ENCODE data around the gene ATG7.

Gene ATG7, protein sequence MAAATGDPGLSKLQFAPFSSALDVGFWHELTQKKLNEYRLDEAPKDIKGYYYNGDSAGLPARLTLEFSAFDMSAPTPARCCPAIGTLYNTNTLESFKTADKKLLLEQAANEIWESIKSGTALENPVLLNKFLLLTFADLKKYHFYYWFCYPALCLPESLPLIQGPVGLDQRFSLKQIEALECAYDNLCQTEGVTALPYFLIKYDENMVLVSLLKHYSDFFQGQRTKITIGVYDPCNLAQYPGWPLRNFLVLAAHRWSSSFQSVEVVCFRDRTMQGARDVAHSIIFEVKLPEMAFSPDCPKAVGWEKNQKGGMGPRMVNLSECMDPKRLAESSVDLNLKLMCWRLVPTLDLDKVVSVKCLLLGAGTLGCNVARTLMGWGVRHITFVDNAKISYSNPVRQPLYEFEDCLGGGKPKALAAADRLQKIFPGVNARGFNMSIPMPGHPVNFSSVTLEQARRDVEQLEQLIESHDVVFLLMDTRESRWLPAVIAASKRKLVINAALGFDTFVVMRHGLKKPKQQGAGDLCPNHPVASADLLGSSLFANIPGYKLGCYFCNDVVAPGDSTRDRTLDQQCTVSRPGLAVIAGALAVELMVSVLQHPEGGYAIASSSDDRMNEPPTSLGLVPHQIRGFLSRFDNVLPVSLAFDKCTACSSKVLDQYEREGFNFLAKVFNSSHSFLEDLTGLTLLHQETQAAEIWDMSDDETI

DNA sequence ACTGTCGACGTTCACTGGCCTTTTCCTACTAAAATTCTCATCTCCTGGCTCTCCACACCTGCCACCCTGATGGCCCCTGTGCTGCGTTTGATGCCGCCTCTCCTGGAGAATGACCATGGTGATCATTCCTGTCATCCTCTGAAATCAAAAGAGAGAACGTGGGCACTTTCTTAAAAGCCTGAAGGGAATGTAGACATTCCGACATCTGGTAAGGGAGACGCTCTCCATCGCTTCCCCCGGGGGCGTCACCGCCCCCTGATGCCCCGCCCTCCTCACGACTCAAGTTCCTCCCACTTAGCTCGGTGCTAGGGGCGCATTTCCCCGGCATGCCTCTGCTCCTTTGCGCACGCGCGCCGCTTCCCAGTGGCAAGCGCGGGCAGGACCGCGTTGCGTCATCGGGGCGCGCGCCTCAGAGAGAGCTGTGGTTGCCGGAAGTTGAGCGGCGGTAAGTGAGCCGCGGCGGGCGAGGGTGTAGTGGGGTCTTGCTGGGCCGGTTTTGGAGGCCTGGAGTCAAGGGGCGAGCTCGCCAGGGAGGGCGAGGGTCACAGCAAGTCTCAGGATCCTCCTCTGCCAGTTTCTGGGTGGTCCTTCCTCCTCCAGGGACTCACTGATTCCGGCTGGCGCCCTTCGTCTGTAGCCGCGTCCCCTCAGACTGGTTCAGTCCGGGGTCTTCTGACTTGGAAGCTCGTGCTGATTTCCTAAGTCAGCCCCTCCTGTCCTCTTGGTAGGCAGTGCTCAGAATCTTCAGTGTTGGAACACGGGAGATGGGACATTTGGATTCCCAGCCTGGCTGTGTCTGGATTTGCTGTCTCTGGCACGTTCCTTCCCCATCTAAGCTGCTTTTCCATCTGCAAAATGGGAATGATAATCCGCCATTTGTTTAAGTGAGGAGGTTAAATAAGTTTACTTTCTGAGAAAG is at the start of gene ATG7:
Gene ATG7, plus strand, starts transcription at position 412 of the 919 bp plus-strand sequence. CDS start 26,299 bp downstream, outside the sequence.
- peak; percentile 95 for DNase-seq (ENCODE audit: low spot score)

GRCh38 chr3:11224010-11224409 is 48.2 kb upstream of the ATG7 start:
- DNase-seq (ENCODE audit: low spot score): no peak

DNA sequence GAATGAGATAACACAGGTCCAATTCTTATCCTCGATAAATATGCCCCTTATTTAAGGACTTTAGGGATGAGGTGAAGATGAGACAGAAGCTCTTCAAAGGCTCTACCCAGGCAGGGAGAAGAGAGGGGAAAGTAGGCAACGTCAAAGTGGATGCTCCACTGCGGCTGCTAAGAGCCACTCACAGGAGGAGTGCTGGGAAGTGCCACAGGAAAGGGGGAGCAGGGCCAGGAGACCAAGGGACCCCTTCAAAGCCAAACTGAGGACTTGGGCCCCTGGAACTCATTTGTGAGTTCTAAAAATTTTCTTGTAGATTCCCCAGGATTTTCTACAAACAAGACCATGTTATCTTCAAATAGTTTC is 47.3 kb upstream of the ATG7 start:
- DNase-seq (ENCODE audit: low spot score): no peak

- DNase-seq (ENCODE audit: low spot score): no peak
These were observed 46.2 kb upstream of the ATG7 start for GRCh38 chr3:11226042-11226370.

- no peak for DNase-seq (ENCODE audit: low spot score)
These were observed 44.2 kb upstream of the ATG7 start for GRCh38 chr3:11228041-11228440.

GRCh38 chr3:11230125-11230524 is 42.1 kb upstream of the ATG7 start:
- DNase-seq (ENCODE audit: low spot score): no peak

- DNase-seq (ENCODE audit: low spot score): no peak
These were observed 41.4 kb upstream of the ATG7 start for GRCh38 chr3:11230832-11231231.

GRCh38 chr3:11235385-11235784 is 36.8 kb upstream of the ATG7 start:
- no peak for DNase-seq (ENCODE audit: low spot score)

GRCh38 chr3:11236588-11237461 is 35.4 kb upstream of the ATG7 start:
- DNase-seq (ENCODE audit: low spot score): peak; percentile 31

DNA sequence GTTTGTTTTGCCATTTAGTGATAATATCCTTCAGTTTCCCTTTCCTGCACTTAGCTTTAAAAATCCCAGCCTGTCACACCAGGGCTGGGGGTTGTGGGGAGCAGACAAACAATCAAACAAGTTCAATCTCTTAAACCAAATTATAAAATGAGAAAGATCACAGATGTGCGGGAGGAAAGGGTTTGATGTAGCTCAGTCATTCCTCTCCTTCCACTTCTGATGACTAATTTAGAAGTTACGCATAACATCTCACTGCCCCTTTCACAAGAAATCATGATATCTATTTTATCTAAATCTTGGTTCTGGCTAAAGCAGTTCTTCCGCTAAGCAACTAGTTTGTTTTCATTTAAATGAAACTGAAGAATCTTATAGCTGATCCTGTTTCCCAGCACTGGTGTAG is 34.1 kb upstream of the ATG7 start:
- no peak for DNase-seq (ENCODE audit: low spot score)

DNA sequence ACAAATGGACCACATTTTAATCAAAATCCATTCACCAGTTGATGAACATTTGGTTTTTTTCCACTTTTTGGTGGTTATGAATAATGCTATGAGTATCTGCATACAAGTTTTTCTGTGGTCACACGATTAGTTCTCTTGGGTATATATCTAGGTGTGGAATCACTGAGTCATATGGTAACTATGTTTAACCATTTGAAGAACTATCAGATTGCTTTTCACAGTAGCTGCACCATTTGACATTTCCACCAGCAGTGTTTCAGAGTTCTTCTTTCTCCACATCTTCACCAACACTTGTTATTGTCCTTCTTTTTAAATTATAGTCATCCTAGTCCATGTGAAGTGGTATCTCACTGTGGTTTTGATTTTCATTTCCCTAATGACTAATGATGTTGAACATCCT is 33.3 kb upstream of the ATG7 start:
- no peak for DNase-seq (ENCODE audit: low spot score)

GRCh38 chr3:11239796-11240195 is 32.4 kb upstream of the ATG7 start:
- no peak for DNase-seq (ENCODE audit: low spot score)

DNA sequence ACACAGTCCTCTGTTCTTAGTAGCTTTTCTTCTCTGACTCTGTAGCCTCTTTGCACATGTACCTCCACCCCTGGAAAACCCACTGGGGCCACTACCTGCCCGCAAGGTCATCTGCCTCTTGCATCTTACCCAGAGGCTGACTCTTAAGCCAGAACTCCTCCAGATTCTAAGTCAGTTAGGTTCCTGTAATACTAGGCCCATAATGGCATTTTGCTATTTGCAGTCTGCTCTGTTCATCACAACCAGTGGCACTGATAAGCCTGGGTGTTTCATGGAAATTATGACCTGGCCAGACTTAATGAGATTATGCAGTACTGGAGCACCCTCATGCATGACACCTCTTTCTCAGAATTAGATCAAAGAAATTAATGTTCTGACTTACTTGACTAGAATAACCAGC is 31.7 kb upstream of the ATG7 start:
- no peak for DNase-seq (ENCODE audit: low spot score)

DNA sequence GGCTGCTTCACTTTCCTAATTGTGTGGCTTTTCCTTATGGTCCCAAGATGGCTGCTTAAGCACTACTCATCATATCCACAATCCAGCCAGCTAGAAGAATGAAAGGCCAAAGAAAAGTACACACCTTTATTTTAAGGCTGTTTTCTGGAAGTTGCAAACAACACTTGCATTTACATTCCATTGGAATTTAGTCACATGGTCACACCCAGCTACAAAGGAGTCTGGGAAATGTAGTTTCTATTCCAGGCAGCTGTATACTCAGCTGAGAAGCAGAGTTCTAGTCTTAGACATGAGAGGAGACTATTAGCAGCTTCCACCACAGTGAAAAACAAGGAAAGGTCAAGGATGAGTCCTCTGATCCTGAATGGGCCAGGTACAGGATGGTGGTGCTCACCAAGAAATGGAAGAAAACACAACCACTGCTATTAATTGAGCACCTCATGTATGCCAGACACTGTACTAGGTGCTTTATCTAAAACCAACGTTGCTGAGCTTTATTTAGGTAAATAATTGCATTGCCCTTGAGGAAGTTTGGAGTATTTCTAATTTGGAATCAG is 28.0 kb upstream of the ATG7 start:
- no peak for DNase-seq (ENCODE audit: low spot score)

DNA sequence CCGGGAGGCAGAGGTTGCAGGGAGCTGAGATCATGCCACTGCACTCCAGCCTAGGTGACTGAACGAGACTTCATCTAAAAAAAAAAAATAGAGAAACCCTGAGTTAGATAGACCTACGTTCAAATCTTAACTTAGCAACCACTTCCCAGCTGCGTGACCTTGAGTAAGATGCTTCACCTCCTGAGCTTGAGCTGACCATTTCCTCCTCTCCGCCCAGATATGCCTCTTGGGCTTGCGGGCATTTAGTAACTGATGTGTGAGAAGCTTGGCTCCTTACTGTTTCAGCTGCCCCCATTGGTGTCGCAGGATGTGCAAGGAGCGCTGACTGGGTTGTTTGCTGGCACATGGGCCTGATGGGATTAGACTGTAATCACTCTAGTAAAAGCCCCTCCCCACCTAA is 26.9 kb upstream of the ATG7 start:
- DNase-seq (ENCODE audit: low spot score): no peak

GRCh38 chr3:11245827-11246662 is 26.2 kb upstream of the ATG7 start:
- DNase-seq (ENCODE audit: low spot score): no peak

DNA sequence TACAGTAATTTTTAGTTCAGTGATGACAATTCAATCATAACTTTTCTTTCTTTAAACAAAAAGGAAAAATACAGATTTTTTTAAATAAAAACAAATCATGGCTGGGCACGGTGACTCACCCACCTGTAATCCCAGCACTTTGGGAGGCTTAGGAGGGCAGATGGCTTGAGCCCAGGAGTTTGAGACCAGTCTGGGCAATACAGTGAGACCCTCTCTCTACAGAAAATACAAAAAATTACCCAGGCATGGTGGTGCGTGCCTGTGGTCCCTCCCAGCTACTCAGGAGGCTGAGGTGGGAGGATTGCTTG is 25.6 kb upstream of the ATG7 start:
- DNase-seq (ENCODE audit: low spot score): no peak

GRCh38 chr3:11247362-11247761 is 24.8 kb upstream of the ATG7 start:
- no peak for DNase-seq (ENCODE audit: low spot score)

GRCh38 chr3:11248596-11248995 is 23.6 kb upstream of the ATG7 start:
- no peak for DNase-seq (ENCODE audit: low spot score)
